ENCODE measurements around the gene NCAPD2.

The NCAPD2 gene

DNA sequence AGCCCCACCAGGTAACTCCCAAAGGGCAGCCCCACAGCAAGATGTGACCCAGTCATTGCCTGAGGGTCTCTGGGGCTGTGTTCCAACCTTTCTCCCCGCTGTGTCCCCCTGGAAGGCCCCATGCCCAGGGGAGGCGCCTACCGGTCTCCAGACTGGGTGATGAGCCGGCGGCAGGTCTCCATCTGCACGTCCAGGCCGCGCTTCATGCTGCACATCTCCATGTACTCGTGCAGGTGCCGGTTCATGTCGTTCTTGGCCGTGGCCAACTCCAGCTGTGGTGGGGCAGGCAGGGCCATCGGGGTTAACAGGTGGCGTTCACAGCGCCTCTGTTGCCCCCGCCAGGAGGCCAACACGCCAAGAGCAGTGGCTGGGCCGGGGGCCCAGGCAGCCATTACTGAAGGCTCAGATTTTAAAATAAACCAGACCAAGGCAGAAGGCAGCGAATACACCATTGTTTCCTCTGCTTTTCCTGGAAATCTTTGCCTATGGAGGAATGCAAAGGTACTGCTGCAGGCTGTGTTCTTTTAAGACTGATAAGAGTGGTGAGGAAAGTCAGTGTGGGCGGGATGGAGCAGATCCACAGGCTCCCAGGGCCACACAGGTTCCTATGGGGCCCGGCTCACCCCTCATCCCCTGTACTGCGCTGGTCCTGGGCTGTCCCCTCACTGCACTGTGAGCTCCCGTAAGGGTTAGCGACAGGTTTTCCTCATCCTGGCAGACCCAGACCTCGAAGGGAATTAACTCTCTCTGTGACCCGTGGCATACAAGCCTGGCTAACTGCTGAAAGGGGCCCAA is 47.7 kb downstream of the NCAPD2 start:
- Histone ChIP-seq H3K4me3 (ENCODE audit: low read depth, low read length) (no peak overlapping the region), H3K4me1 (ENCODE audit: control insufficient read depth, insufficient read depth, low read length, unreplicated experiment) (peaks cover 18% of the 10 kb centered on the region), H2AFZ (ENCODE audit: low read length, unreplicated experiment) (no peak overlapping the region), H3K36me3 (ENCODE audit: insufficient read depth, low read length) (peaks cover 18% of the 10 kb centered on the region), H3K27ac (ENCODE audit: low read depth, low read length) (peak overlapping the region; percentile 97), H3K27me3 (ENCODE audit: insufficient read depth, low read length) (no peaks in the 10 kb centered on the region), H3K79me2 (ENCODE audit: control insufficient read depth, insufficient read depth, low read length, unreplicated experiment) (peaks cover 20% of the 10 kb centered on the region)

DNA sequence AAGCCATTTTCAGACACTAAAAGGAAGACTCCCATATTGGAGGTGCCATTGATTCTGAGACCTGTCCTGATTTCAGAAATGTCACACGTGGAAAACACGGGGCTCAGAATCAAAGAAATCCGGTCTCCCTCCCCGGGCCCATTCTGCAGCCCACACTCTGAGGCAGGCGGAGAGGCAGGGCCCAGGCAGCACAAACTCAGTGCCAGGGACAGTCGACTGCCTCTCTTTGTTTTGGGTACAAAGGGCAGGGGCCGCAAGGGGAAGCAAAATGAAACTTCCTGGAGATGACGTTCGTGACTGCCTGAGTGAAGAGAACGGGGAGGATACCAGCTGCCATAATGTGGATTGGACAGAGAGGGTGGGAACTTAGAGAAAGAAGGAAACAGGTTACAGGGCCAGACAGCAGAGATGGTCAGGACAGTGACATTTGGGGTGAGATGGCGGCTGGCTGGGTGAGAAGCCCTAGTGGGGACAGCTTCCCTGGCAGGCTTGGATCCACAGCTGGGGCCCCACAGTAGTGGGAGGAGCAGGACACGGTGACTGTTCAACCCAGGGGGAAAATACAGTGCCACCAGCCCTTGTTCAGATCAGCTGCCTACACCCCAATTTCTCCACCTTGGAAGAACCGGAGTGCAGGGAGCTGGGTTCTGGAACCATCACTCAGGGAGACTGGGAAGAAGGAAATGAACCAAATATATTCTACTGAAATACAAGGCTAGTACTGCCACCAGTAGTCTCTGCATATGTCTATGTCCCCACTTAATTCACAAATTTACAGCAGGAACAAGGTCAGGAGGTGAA is 48.5 kb downstream of the NCAPD2 start:
- Histone ChIP-seq H3K4me3 (ENCODE audit: low read depth, low read length) (no peak overlapping the region), H3K79me2 (ENCODE audit: control insufficient read depth, insufficient read depth, low read length, unreplicated experiment) (peaks cover 20% of the 10 kb centered on the region), H3K36me3 (ENCODE audit: insufficient read depth, low read length) (peaks cover 9% of the 10 kb centered on the region; the same call in 1 of the 2 replicates), H3K4me1 (ENCODE audit: control insufficient read depth, insufficient read depth, low read length, unreplicated experiment) (peaks cover 23% of the 10 kb centered on the region), H3K27ac (ENCODE audit: low read depth, low read length) (peak overlapping the region; percentile 97; the same call in 1 of the 2 replicates), H2AFZ (ENCODE audit: low read length, unreplicated experiment) (no peak overlapping the region), H3K27me3 (ENCODE audit: insufficient read depth, low read length) (no peaks in the 10 kb centered on the region)

DNA sequence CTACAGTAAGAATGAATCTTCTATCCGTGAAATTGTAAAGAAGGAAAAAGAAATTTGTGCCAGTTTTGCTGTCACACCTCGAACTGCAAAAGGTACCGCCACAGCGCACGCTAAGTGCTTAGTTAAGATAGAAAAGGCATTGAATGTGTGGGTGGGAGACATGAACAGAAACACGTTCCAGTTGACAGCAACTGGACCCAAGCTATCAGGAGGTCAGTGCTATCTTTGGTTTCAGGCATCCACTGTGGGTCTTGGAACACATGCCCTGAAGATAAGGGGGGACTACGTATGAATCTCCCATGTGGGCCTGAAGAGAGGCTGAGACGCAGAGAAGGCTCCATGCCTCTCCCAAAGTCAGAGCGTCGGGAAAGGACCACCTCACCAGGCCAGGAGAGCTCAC is 52.1 kb downstream of the NCAPD2 start:
- Histone ChIP-seq H3K4me3 (ENCODE audit: low read depth, low read length) (no peak overlapping the region), H3K27me3 (ENCODE audit: insufficient read depth, low read length) (no peaks in the 10 kb centered on the region), H3K27ac (ENCODE audit: low read depth, low read length) (no peak overlapping the region), H2AFZ (ENCODE audit: low read length, unreplicated experiment) (no peak overlapping the region), H3K79me2 (ENCODE audit: control insufficient read depth, insufficient read depth, low read length, unreplicated experiment) (peaks cover 40% of the 10 kb centered on the region), H3K4me1 (ENCODE audit: control insufficient read depth, insufficient read depth, low read length, unreplicated experiment) (peaks cover 46% of the 10 kb centered on the region), H3K36me3 (ENCODE audit: insufficient read depth, low read length) (0 out of 2 replicates have a peak, but pooled peaks cover 7% of the 10 kb centered on the region)

DNA sequence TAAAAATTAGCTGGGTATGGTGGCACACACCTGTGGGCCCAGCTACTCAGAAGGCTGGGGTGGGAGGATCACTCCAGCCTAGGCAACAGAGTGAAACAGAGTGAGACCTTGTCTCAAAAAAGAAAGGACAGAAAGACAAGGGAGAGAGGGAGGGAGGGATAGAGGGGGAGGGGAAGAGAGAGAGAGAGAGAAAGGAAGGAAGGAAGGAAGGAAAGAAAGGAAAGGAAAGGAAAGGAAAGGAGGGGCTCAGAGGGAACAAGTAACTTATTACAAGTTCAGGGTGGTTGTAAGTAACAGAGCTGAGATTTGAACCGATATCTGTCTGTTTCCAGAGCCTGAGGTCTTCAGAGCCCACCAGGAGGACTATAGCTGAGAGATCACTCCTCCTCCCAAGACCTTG is 53.7 kb downstream of the NCAPD2 start:
- Histone ChIP-seq H3K4me3 (ENCODE audit: low read depth, low read length) (peak overlapping the region; percentile 70), H3K27ac (ENCODE audit: low read depth, low read length) (peak overlapping the region; percentile 82), H3K79me2 (ENCODE audit: control insufficient read depth, insufficient read depth, low read length, unreplicated experiment) (peaks cover 48% of the 10 kb centered on the region), H3K27me3 (ENCODE audit: insufficient read depth, low read length) (no peaks in the 10 kb centered on the region), H3K36me3 (ENCODE audit: insufficient read depth, low read length) (0 out of 2 replicates have a peak, but pooled peaks cover 7% of the 10 kb centered on the region), H2AFZ (ENCODE audit: low read length, unreplicated experiment) (no peak overlapping the region), H3K4me1 (ENCODE audit: control insufficient read depth, insufficient read depth, low read length, unreplicated experiment) (peaks cover 56% of the 10 kb centered on the region)

DNA sequence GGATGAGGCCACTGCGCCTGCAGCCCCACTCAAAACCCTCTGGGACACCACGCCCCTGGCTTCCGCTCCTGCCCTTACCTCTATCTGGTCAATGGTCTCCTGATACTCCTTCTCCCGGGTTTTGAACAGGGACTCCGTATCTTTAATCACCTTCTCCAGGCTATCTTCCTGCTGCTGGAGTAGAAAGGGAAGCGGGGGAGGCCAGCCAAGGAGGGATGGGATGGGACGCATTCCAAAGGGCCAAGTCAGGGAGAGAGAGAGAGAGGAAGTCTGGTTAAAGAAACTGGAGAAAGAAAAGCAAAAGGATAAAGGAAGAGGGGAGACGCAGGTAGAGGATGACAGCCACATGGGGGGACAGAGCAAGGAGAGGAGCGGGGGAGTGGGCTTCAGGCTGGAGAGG is 54.1 kb downstream of the NCAPD2 start:
- Histone ChIP-seq H3K4me1 (ENCODE audit: control insufficient read depth, insufficient read depth, low read length, unreplicated experiment) (peaks cover 61% of the 10 kb centered on the region), H3K27me3 (ENCODE audit: insufficient read depth, low read length) (no peaks in the 10 kb centered on the region), H3K79me2 (ENCODE audit: control insufficient read depth, insufficient read depth, low read length, unreplicated experiment) (peaks cover 48% of the 10 kb centered on the region), H3K27ac (ENCODE audit: low read depth, low read length) (peak overlapping the region; percentile 82), H3K4me3 (ENCODE audit: low read depth, low read length) (peak overlapping the region; percentile 70), H2AFZ (ENCODE audit: low read length, unreplicated experiment) (no peak overlapping the region), H3K36me3 (ENCODE audit: insufficient read depth, low read length) (0 out of 2 replicates have a peak, but pooled peaks cover 7% of the 10 kb centered on the region)

DNA sequence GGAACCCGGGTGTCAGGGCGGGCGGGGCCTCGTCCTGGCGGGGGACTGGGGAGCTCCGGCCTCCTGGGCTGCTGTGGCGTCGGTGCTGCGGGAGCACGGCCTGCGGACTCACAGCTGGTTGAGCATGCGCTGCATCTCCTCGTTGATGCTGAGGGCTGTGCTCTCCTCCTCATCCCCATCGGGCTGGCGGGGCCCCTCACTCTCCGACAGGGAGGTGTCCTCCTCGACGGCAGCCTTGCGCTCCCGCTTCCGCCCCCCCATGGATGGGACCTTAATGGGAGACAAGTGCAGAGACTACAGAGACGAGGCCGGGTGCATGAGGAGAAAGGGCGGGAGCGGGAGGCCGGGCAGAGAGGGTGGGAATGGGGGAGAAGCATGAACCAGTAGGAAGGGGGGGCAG is 54.7 kb downstream of the NCAPD2 start:
- peaks cover 65% of the 10 kb centered on the region for H3K4me1 ChIP-seq (ENCODE audit: control insufficient read depth, insufficient read depth, low read length, unreplicated experiment)
- H3K79me2 ChIP-seq (ENCODE audit: control insufficient read depth, insufficient read depth, low read length, unreplicated experiment) = peaks cover 48% of the 10 kb centered on the region
- H3K4me3 ChIP-seq (ENCODE audit: low read depth, low read length) = peak overlapping the region; percentile 70; the same call in 1 of the 2 replicates
- 0 out of 2 replicates have a peak, but pooled peaks cover 7% of the 10 kb centered on the region for H3K36me3 ChIP-seq (ENCODE audit: insufficient read depth, low read length)
- no peak overlapping the region for H2AFZ ChIP-seq (ENCODE audit: low read length, unreplicated experiment)
- H3K27ac ChIP-seq (ENCODE audit: low read depth, low read length) = peak overlapping the region; percentile 82
- no peaks in the 10 kb centered on the region for H3K27me3 ChIP-seq (ENCODE audit: insufficient read depth, low read length)

DNA sequence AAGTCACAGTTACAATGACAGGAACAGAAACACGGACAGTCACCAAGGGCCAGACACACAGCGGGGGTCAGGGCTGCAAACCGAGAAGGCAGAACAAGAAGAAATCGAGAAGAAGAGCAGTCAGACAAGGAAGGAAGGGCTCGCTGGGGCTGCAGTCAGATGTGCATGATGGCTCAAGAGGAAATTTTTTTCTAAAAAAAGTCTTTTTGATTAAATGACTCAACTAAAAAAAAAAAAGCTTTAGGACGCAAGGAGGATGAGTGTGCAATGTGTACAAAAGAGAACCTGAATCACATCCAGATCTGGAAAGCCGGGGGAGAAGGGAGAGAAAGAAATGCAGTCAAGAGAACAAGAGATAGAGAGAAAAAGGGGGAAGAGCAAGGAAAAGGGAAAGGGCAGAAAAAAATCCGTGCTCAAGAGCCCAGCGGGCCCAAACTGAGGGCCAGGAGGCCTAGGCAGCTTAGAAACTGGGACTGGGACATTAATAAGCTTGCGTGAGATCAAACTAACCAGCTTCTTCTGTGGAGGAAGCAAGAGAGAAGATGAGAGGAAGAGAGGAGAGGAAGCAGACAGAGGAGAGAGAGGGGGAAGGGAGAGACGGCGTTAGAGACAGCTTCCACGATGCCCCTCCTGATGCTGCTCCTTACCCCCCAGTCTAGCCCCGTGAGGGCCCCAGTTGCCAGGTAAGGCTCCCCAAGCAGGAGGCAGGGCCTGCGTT is 55.2 kb downstream of the NCAPD2 start:
- Histone ChIP-seq H2AFZ (ENCODE audit: low read length, unreplicated experiment) (no peak overlapping the region), H3K27me3 (ENCODE audit: insufficient read depth, low read length) (no peaks in the 10 kb centered on the region), H3K27ac (ENCODE audit: low read depth, low read length) (peak overlapping the region; percentile 82), H3K79me2 (ENCODE audit: control insufficient read depth, insufficient read depth, low read length, unreplicated experiment) (peaks cover 48% of the 10 kb centered on the region), H3K4me3 (ENCODE audit: low read depth, low read length) (peak overlapping the region; percentile 70; the same call in 1 of the 2 replicates), H3K36me3 (ENCODE audit: insufficient read depth, low read length) (0 out of 2 replicates have a peak, but pooled peaks cover 7% of the 10 kb centered on the region), H3K4me1 (ENCODE audit: control insufficient read depth, insufficient read depth, low read length, unreplicated experiment) (peaks cover 67% of the 10 kb centered on the region)

DNA sequence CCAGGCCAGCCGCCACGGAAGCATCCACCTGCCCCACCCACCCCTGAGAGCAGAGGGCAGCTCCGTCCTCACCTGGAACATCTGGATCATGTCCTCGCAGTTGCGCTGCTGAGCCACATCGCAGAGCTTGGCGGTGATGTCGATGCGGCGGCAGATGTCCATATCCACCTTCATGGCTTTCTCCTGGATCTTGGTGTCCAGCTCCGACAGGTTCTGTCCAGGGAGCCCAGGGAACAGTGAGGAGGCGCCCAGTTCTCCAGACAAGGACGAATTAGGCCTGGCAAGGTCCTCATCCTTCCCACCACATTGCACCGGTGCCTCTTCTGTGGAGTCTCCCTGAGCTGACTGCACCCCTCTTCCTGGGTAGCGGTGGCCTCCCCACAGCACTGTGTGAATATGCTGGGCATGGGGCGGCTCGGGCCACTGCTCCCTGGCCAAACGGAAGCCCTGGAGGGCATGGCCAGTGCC is 55.8 kb downstream of the NCAPD2 start:
- Histone ChIP-seq H3K27ac (ENCODE audit: low read depth, low read length) (peak overlapping the region; percentile 82), H3K79me2 (ENCODE audit: control insufficient read depth, insufficient read depth, low read length, unreplicated experiment) (peaks cover 52% of the 10 kb centered on the region), H3K4me1 (ENCODE audit: control insufficient read depth, insufficient read depth, low read length, unreplicated experiment) (peaks cover 67% of the 10 kb centered on the region), H3K27me3 (ENCODE audit: insufficient read depth, low read length) (no peaks in the 10 kb centered on the region), H2AFZ (ENCODE audit: low read length, unreplicated experiment) (no peak overlapping the region), H3K36me3 (ENCODE audit: insufficient read depth, low read length) (0 out of 2 replicates have a peak, but pooled peaks cover 7% of the 10 kb centered on the region), H3K4me3 (ENCODE audit: low read depth, low read length) (no peak overlapping the region)

DNA sequence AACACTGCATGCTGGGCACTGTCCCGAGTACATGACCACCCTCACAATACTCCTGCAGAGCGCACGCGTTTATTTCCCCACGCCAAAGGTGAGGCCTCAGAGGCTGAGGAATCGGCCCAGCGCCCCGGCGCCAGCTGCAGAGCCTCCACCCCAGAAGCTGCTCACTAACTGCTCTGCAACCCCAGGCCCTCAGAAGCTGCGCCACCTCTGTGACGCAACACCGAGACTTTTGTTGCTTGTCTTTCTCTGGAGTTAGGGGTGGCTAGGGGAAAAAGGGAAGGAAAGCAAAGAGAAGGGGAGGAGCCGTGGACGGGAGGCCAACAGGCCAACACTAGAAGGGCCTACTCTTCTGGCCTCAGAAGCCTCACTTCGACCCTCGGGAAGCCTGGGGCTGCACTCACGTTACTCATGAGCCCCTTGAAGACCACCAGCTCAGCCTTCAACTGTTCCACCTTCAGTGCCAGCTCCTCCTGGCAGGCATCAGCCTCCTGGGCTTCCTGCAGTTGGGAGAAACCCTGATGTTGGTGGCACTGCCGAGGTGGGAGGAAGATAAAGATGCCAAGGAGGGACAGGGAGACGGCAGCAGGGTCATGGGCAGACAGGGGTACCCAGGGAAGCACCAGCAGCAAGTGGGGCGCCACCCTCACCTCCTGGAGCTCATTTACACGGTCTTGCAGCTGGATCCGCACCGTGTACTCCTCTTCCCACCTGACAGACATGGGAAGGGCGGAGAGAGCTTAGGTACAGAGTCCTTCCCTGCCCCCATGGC is 56.6 kb downstream of the NCAPD2 start:
- Histone ChIP-seq H3K4me1 (ENCODE audit: control insufficient read depth, insufficient read depth, low read length, unreplicated experiment) (peaks cover 67% of the 10 kb centered on the region), H3K4me3 (ENCODE audit: low read depth, low read length) (no peak overlapping the region), H3K79me2 (ENCODE audit: control insufficient read depth, insufficient read depth, low read length, unreplicated experiment) (peaks cover 60% of the 10 kb centered on the region), H3K27me3 (ENCODE audit: insufficient read depth, low read length) (no peaks in the 10 kb centered on the region), H3K27ac (ENCODE audit: low read depth, low read length) (peak overlapping the region; percentile 96), H3K36me3 (ENCODE audit: insufficient read depth, low read length) (0 out of 2 replicates have a peak, but pooled peaks cover 7% of the 10 kb centered on the region), H2AFZ (ENCODE audit: low read length, unreplicated experiment) (no peak overlapping the region)
